ENCODE results near the gene GNG2.

GRCh38 chr14:51879170-51879569, 18.8 kb downstream of the GNG2 start:
- TF ChIP-seq CTCF (IDR thresholded peaks at IDR 0.05), result no peak
- no peak for TF ChIP-seq POLR2A (IDR thresholded peaks at IDR 0.05)
- TF ChIP-seq EP300 (IDR thresholded peaks at IDR 0.05), result no peak

Data from suprapubic skin (tissue), 3 donors.